A204.1 (cell line): ENCODE results near the gene RSAD1.

Source experiments
- FAIRE-seq: peaks from 2 replicates; lab custom pipeline; 2012; peaks lifted over from hg19 to GRCh38; lab: Jason Lieb, UNC

The RSAD1 gene

GRCh38 chr17:50478391-50479381 lies at the start of gene RSAD1:
Gene RSAD1, plus strand, starts transcription at chr17:50478860. Its CDS starts 25 bp downstream, at chr17:50478885.
- FAIRE-seq = no peak

GRCh38 chr17:50429793-50430192 lies 48.9 kb upstream of the RSAD1 start:
- FAIRE-seq = no peak

- no peak for FAIRE-seq
Measured at GRCh38 chr17:50430821-50431618, 47.6 kb upstream of the RSAD1 start.

DNA sequence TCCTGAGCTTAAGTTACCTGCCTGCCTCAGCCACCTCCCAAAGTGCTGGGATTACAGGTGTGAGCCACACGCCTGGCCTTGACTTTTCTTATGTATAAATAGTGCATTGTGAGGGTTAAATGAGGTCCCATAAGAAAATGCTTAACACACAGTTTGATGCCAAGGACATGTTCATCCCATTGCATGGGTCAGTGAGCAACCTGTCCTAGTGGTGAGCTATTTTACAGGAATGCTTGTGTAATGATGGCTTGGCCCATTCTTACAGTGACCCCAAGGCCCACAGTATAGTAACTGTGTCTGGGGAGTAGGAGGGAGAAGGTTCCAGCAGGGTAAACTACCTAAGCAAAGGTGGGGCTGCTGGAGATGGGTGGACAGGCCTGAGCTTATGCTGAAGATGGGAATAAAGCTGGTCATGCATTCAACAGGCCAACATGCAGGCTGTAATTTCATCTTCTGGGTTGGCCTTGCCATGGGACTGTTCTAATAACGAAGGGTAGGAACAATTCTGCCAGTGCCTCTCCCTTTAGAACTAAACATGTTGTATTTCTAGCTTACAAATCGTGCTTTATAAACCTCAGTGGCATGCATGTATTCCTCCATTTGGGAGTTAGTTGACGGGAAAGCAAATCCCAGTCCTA lies 46.4 kb upstream of the RSAD1 start:
- FAIRE-seq = no peak

DNA sequence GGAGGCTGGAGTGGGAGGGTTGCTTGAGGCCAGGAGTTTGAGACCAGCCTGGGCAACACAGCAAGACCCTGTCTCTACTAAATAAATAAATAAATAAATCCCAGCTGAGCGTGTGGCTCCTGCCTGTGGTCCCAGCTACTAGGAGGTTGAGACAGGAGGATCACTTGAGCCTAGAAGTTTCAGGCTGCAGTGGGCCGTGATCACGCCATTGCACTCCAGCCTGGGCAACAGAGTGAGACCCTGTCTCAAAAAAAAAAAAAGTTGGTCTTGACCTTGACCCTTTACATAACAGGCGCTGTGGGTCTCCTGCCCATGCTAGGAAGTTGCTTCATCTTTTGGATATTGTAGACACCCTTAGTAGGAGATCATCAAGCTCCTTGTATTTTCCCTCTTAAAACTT lies 41.3 kb upstream of the RSAD1 start:
- no peak for FAIRE-seq

- no peak for FAIRE-seq
Measured at GRCh38 chr17:50439008-50439407, 39.7 kb upstream of the RSAD1 start.

GRCh38 chr17:50440172-50440837 lies 38.4 kb upstream of the RSAD1 start:
- FAIRE-seq = no peak

GRCh38 chr17:50440838-50441829 lies 37.5 kb upstream of the RSAD1 start:
- FAIRE-seq = no peak

GRCh38 chr17:50443505-50443974 lies 35.1 kb upstream of the RSAD1 start:
- no peak for FAIRE-seq

DNA sequence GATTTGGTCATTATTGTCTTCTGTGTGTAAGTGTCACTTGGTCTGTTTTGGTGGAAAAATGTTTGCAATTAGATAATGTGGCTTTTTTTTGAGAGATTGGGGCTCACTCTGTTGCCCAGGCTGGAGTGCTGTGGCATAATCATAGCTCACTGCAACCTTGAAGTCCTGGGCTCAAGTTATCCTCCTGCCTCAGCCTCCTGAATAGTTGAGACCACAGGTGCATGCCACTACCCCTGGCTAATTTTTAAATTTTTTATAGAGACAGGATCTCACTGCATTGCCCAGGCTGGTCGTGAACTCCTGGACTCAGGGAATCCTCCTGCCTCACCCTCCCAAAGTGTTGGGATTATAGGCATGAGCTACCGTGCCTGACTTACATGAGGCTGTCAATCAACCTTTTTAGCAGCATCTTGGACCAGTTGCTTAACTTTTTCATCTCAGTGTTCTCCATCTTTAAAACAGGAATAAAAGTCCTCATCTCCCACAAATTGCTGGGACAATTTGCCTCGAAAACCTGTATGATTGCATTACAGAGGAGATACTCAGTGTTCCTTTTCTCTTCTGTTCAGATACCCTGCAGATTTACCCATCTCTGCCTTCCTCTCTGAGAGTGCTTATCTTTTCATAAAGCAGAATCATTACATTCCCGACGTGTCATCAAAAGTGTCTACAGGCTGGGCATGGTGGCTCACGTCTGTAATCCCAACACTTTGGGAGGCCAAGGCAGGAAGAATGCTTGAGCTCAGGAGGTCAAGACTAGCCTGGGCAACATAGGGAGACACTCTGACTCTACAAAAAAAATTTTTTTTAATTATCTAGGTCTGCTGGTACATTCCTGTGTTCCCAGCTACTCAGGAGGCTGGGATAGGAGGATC lies 33.6 kb upstream of the RSAD1 start:
- FAIRE-seq = no peak

GRCh38 chr17:50445730-50446325 lies 32.8 kb upstream of the RSAD1 start:
- no peak for FAIRE-seq

DNA sequence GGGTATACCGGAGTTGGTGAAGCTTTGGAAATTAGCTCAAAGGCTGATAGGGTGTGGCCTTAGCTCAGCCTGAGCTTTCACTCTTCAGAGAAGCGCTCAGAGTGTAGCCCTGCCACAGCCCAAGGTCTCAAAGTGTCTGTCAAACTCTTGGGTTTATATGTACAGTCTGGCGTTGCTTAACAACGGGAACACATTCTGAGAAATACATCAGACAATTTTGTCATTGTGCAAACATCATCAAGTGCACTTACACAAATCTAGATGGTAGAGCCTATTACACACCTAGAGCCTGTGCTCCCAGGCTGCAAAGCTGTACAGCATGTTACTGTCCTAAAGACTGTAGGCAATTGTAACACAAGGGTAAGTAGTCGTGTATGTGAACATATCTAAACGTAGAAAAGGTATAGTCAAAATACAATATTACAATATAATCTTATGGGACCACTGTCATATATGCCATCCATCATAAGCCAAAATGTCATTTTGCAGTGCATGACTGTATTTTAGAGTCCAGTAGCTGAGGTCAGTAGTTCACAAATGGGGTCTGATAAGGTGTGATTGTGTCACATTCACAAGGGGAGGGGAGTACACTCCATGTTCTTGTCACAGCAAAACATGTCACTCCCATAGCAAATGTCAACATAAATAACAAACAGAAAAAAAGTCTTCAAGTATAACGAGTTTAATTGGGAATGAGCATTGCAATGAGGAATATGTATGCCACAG lies 30.6 kb upstream of the RSAD1 start:
- FAIRE-seq = no peak

DNA sequence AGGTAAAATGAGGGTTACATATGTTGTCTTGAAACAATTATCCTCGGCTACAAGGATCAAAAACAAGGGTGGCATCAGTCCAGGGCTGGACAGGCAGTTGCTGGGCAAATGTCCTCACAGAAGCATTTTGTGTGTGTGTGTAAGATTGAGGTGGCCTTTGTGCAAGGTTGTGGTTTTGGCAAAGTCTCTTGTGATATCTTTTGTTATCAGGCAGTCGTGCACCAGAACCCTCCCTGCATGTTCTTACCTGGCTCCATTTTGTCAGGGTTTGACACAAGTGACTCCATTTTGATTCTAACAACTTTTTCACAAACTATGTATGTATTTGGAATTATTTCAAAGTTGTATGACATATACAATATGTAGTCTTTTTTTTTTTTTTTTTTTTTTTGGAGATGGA lies 30.0 kb upstream of the RSAD1 start:
- FAIRE-seq = no peak

DNA sequence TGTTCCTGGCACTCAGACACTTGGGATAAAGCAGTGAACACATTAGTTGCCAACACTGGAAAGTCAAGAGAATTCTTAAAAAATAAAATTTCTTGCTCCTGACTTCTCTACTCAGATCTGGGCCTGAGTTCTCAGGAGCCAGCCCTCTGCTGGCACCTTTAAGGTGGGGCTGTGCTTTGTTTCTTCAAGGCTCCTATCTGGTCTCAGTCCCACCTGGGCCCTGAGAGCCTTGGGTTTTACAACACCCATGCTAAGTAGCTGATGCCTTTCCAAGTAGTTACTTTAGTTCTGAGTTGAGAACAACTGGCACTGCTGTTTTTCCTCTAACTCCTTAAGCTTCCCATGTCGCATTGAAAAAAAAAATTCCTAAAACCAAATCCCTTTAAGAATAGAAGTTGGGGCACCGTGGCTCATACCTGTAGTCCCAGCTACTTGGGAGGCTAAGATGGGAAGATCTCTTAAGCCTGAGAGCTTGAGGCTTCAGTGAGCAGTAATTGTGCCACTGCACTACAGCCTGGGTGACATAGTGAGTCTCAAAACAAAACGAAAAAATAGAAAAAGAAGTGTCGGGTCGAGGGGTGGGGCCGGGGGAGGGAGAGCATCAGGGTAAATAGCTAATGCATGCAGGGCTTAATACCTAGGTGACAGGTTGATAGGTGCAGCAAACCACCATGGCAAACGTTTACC lies 26.6 kb upstream of the RSAD1 start:
- no peak for FAIRE-seq

DNA sequence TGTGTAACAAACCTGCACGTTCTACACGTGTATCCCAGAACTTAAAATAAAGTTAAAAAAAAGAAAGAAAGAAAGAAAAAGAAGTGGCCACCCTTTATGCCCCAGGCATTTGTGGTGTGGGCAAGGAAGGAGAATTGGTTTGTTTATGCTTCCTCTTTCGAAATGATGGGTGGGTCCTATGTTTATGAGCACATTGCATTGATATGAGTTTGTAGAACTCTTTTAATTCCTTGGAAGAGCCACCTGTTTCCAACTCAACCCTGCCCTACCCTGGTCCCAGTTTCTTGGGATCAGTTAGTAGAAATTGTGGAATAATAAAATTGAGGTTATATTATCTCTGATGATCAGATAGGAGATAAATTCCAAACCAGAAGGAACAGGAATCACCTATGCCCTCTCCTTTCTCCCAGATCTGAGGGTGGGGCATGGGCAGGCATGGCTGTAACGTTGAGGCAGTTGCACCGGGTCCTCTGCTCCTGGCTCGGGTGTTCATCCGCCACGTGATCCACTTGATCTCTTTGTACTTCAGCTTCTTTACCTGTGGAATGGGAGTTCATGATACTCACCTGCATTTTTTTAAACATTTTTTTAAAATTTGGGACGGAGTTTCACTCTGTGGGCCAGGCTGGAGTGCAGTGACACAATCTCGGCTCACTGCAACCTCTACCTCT lies 25.9 kb upstream of the RSAD1 start:
- no peak for FAIRE-seq

DNA sequence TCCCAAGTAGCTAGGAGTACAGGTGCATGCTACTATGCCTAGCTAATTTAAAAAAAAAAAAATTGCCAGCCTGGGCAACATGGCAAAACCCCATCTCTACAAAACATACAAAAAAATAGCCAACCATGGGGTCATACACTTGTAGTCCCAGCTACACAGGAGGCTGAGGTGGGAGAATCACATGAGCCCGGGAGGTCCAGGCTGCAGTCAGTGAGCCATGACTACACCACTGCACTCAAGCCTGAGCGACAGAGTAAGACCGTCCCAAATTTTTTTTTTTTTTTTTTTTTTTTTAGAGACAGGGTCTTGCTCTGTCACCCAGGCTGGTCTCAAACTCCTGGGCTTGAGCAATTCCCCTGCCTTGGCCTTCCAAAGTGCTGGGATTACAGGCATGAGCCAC lies 24.8 kb upstream of the RSAD1 start:
- FAIRE-seq = no peak

DNA sequence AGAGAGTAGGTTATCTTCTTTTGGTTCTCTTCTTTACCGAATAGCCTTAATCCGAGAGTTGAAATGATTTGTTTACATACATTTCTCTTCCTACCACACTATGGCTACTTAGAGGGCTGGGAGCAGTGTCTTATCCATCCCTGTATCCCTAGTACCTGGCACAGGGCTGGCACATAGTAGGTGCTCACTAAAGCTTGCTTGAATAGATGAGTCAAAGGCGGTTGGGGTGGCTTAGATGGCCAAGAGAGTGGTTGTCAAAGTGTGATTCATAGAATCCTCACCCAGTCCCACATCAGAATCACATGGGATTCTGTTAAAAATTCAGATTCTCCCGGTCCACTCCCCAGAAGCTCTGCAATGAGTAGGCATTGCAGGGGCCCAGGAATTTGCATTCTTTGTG lies 21.0 kb upstream of the RSAD1 start:
- FAIRE-seq = no peak
